PC-9 (cell line): ENCODE results near the gene PRAMEF26.
"Not testable (repeated sequence)": the region's sequence is repeated elsewhere in the genome, so short reads cannot be mapped to it uniquely, and the experiment has no call there.

Source experiments
- EZH2 ChIP-seq: fragments of 200-600 bp; sonication (generic); IDR thresholded peaks from 2 replicates; pipeline ENCODE4 v1.8.0; 2017; ENCODE audit warnings: antibody characterized with exemption, low read depth
- TF ChIP-seq, protein P1 (sequence below): fragments of 200-600 bp; sonication (generic); conservative IDR thresholded peaks from 2 replicates; pipeline ENCODE4 v1.6.1; 2017; ENCODE audit warnings: mixed run types, antibody characterized with exemption, mild to moderate bottlenecking, moderate library complexity

DNA sequence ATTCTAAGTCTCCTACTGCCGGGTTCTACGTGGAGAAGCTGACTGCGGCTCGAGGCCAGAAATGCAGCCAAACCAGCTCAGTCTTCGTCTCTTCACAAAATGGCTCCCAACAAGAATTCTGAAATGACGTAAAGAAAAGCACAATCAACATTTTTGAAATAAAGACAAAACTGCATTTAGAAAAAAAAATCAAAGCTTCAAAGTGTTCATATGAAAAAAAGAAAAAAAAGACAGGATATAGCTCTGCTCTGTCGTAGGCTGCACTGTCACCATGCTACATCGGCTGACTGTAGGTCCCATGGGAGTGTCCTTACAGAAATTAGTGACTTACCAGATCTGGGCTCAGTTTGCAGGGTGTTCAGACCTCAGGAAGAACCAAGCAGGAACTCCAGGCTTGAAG, 9.7 kb upstream of the PRAMEF26 start, which contains the start of gene HNRNPCL4:
- TF ChIP-seq, protein P1, sequence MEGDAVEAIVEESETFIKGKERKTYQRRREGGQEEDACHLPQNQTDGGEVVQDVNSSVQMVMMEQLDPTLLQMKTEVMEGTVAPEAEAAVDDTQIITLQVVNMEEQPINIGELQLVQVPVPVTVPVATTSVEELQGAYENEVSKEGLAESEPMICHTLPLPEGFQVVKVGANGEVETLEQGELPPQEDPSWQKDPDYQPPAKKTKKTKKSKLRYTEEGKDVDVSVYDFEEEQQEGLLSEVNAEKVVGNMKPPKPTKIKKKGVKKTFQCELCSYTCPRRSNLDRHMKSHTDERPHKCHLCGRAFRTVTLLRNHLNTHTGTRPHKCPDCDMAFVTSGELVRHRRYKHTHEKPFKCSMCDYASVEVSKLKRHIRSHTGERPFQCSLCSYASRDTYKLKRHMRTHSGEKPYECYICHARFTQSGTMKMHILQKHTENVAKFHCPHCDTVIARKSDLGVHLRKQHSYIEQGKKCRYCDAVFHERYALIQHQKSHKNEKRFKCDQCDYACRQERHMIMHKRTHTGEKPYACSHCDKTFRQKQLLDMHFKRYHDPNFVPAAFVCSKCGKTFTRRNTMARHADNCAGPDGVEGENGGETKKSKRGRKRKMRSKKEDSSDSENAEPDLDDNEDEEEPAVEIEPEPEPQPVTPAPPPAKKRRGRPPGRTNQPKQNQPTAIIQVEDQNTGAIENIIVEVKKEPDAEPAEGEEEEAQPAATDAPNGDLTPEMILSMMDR = not testable (repeated sequence)
- TF ChIP-seq EZH2 = not testable (repeated sequence)
